T47D (cell line): ENCODE measurements around the gene ABI3.
"Not testable (repeated sequence)": the region's sequence is repeated elsewhere in the genome, so short reads cannot be mapped to it uniquely, and the experiment has no call there.

Source experiments
- DNase-seq, 2 experiments: peaks; one replicate each; pipeline versions ENCODE4 v3.0.0 to v3.0.0-alpha.2; 2011 to 2012; ENCODE audit warnings: low read depth in 1 of 2, low spot score in 1 of 2
- JUND ChIP-seq: IDR thresholded peaks from 2 replicates; pipeline ENCODE4 v1.6.1; 2012; ENCODE audit warnings: low read depth
- in situ Hi-C: cut with HindIII; loops from 2 replicates; pipeline ENCODE4 v1.10.0; 2016; ENCODE audit warnings: low sequenced_read_pairs, low pct_unique_long_range_greater_than_20kb

The ABI3 gene, protein sequence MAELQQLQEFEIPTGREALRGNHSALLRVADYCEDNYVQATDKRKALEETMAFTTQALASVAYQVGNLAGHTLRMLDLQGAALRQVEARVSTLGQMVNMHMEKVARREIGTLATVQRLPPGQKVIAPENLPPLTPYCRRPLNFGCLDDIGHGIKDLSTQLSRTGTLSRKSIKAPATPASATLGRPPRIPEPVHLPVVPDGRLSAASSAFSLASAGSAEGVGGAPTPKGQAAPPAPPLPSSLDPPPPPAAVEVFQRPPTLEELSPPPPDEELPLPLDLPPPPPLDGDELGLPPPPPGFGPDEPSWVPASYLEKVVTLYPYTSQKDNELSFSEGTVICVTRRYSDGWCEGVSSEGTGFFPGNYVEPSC

DNA sequence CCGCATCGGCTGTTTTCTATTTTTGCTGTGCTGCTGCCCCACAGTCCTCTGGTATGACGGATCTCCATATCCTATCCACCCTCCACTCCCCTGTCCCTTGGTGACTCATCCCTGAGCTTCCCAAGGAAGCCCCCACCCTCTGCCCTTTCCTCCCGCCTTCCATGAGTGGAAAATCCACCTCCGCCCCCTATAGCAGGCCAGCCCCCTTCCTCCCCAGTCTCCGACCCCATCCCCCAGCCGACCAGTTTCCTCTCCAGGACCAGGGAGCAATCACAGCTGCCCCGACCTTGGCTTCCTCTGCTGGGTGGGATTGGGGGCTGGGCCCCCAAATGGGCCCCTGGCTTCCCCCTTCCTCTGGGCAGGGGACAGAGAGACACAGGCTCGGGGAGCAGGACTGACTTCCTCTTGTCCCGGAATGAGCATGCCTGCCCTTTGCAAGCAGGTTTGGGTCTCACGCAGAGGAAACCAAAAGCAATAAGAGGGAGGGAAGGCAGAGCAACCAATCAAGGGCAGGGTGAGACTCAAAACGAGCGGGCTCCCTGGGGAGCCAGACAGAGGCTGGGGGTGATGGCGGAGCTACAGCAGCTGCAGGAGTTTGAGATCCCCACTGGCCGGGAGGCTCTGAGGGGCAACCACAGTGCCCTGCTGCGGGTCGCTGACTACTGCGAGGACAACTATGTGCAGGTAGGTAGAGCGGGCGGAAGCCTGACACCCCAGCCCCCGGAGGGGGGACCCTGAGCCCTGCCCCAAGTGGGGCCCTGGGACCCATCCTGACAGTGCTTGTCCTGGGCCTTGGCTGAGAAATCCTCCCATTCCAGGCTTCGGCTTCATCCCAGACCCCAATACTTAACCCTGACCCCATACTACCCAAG lies at the start of gene ABI3, which contains the start of gene GNGT2:
Gene ABI3, plus strand, starts transcription at position 550 of the 872 bp plus-strand sequence. Its CDS starts 18 bp downstream, at position 568.
Gene GNGT2, minus strand, starts transcription at position 417 of the 872 bp plus-strand sequence. CDS start 3,152 bp downstream, outside the sequence.
- no peak for TF ChIP-seq JUND
- DNase-seq, result no peak
- in situ Hi-C loops, result no loop called here

- TF ChIP-seq JUND, result no peak
- in situ Hi-C loops, result no loop called here
- no peak for DNase-seq
These were observed 47.6 kb upstream of the ABI3 start for GRCh38 chr17:49162866-49163265.

DNA sequence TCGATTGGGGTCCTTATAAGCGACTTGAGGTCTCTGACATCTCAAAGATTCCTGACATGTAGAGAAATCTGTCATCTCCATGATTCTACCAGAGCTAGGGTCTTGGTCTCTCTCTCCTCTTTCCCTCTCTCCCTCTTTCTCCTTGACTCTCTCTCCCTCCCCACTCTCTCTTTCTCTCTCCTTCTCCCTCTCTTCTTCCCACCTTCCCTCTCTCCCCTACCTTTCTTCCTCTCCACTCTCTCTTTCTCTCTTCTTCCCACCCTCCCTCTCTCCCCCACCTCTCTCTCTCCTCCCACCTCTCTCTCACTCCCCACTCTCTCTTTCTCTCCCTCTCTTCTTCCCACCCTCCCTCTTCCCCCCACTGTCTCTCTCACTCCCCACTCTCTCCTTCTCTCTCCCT lies 45.4 kb upstream of the ABI3 start:
- no peak for DNase-seq
- TF ChIP-seq JUND, result no peak
- in situ Hi-C loops, result no loop called here

DNA sequence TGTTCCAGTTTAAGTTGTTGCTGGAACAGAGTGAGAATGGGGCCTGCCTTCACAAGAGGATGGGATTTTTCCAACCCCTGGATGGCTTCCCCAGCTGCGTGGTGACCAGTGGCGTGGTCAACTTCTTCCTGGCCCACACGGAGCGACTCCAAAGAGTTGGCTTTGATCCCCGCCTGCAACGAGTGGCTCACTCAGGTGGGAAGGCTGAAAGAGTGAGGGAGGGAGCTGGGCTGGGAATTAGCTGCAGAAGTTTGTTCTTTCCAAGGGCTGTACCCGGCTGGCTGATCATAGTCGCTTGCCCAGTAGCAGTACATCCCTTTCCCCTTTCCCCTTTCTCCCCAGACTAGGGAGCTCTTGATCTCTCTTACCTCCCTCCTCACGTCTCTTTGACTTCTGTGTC lies 41.8 kb upstream of the ABI3 start:
- DNase-seq, result no peak
- in situ Hi-C loops, result no loop called here
- no peak for TF ChIP-seq JUND

GRCh38 chr17:49170216-49170615 lies 40.3 kb upstream of the ABI3 start:
- in situ Hi-C loops, result no loop called here
- DNase-seq, result no peak
- no peak for TF ChIP-seq JUND

GRCh38 chr17:49170711-49171110 lies 39.8 kb upstream of the ABI3 start:
- DNase-seq, in situ Hi-C loops: not testable (repeated sequence)

DNA sequence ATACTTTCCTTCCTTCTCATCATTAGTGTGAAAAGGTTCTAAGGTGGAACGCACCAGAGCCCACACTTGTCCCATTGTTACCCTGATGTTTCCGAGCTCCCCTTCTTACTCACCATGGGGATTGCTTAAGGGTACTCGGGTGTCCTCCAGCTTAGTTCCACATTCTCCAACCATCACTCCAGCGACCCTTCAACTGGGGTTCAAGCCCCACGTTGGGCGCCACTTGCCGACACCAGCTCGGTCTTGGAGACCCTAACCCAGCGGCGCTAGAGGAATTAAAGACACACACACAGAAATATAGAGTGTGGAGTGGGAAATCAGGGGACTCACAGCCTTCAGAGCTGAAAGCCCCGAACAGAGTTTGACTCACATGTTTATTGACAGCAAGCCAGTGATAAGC lies 34.5 kb upstream of the ABI3 start:
- DNase-seq, in situ Hi-C loops: not testable (repeated sequence)

DNA sequence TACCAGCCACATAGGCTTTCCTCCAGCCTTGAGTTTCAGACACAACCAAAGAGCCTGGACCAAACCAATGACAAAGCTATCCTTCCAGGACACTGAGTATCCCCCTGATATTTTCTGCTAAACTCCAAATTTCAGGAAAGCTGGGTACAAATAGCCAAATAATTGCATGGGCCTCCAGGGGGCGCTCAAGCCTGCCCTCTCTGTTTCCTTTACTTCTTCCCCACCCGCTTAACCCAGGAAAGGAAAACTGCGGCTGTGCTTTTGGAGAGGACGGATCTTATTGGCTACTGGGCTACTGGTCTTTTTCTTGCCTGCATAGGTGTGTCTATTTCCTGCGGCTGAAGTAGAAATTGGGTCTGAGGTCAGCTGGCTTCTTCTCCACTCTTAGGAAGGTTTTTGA lies 30.2 kb upstream of the ABI3 start:
- no peak for TF ChIP-seq JUND
- DNase-seq, result peak; percentile 71 to 87
- in situ Hi-C loops, result no loop called here

DNA sequence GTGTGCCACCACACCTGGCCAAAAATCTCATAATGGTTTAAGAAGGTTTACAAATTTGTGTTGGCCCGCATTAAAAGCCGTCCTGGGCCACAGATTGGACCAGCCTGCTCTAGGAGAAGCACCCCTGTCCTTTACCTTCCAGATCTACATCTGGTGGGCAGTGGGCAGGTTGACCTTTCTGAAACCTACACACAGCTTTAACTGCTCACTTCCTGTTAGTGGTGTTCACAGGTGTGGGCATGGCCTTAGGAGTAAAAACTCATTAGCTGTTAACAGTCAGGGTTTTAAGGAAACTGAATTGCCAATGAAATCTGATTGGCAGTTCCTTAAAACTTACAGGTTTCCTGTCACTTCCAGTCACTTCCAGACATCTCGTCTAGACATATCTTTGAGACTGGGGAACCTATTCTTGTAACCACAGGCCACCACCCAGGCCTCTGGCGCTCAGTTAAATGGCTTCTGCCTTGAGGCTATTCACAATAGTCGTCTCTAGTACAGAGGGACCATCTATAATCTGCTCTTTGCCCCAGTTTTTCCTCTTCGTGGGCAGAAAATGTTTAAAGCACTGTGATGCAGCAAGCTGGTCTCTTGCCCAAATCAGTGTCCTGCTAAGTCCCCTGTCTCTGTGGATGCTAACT lies 29.4 kb upstream of the ABI3 start:
- no peak for DNase-seq
- TF ChIP-seq JUND, result no peak
- in situ Hi-C loops, result no loop called here

DNA sequence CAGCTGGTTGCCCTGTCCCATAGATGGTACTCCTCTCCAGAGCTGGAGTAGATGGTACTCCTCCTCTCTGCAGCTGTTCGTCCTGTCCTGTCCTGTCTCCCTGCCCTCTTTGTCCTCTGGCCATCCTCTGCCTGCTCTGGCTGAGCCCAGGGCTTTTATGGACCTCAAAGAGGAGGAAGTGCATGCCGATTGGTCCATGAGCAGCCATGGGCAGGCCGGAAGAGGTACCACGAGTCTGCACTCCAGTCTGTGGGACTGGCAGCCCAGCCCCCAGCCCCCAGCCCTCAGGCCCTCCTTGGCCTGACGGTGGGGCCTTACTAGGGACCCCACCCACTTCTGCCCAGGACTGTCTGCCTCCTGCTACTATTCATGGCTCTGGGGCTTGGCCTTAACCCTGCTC lies 27.2 kb upstream of the ABI3 start:
- DNase-seq, result no peak
- in situ Hi-C loops, result no loop called here
- TF ChIP-seq JUND, result no peak

DNA sequence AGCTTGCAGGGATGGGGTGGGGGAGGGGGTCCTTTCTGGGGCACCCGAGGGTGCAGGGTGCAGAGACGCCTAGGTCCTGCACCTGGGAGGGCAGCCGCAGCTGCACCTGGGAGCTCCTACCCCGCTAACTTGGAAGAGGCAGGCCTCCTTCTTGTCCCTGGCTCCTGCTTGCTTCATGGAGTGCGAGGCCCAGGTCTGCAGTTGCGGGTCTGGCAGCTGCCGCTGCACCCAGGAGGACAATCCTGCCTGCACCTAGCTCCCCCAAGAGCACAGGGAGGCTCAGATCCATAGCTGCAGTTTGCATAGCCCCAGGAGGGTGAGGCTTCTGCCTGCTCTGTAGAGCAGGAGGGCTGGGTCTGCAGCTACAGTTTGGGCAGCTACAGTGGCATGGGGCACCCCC lies 26.7 kb upstream of the ABI3 start:
- no peak for DNase-seq
- in situ Hi-C loops, result no loop called here
- no peak for TF ChIP-seq JUND

GRCh38 chr17:49184522-49184921 lies 26.0 kb upstream of the ABI3 start:
- in situ Hi-C loops, DNase-seq: not testable (repeated sequence)

GRCh38 chr17:49185381-49185780 lies 25.1 kb upstream of the ABI3 start:
- DNase-seq, in situ Hi-C loops: not testable (repeated sequence)
